BLaER1 treated with 17β-estradiol and CSF1 and Interleukin-3, amounts not matched to agents 10 nM and 100 nM (cell line): ENCODE results near the gene STIMATE.

Experiments
- H3K27ac ChIP-seq, 11 experiments: shearing (Covaris generic); formaldehyde crosslinking; 2 replicates each; pipeline ENCODE4 v1.8.1; 2022
- H3K27me3 ChIP-seq, 11 experiments: shearing (Covaris generic); formaldehyde crosslinking; 2 replicates each; pipeline ENCODE4 v1.8.1; 2022
- H3K36me3 ChIP-seq, 11 experiments: shearing (Covaris generic); formaldehyde crosslinking; 2 replicates each; pipeline ENCODE4 v1.8.1; 2022
- H3K4me1 ChIP-seq, 10 experiments: shearing (Covaris generic); formaldehyde crosslinking; 2 replicates each; pipeline ENCODE4 v1.8.1; 2022
- H3K4me2 ChIP-seq, 11 experiments: shearing (Covaris generic); formaldehyde crosslinking; 2 replicates each; pipeline ENCODE4 v1.8.1; 2022
- H3K4me3 ChIP-seq, 10 experiments: shearing (Covaris generic); formaldehyde crosslinking; 2 replicates each; pipeline ENCODE4 v1.8.1; 2022
- H3K9ac ChIP-seq, 11 experiments: shearing (Covaris generic); formaldehyde crosslinking; 2 replicates each; pipeline ENCODE4 v1.8.1; 2022
- H3K9me3 ChIP-seq, 11 experiments: shearing (Covaris generic); formaldehyde crosslinking; replicated peaks in 1 of 11; 2 replicates each; pipeline ENCODE4 v1.8.1; 2022
- H4K20me1 ChIP-seq, 11 experiments: shearing (Covaris generic); formaldehyde crosslinking; 2 replicates each; pipeline ENCODE4 v1.8.1; 2022
- Cebpa-rat ChIP-seq, 11 experiments: shearing (Covaris generic); IDR thresholded peaks; 2 replicates each; pipeline ENCODE4 v1.8.1; 2022

Gene STIMATE

DNA sequence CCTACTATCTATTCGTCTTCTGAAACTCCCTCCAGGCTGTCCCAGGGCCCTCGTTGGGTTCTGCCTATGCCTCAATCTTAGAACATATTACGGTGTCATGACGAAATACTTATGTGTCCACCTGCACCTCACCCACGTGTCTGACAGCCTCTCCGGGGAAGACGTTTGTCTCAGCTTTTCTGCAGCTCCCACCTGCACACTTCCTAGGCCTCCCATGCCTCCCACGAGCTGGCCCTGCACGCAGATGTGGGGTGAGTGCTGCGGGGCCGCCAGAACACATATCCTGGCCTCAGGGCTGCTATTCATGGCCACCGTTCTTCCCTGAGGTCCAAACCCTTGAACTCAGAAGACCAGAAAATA, 55.4 kb downstream of the STIMATE start:
- Histone ChIP-seq H3K4me1 (peaks cover 75 to 100% (median 100%) of the 10 kb centered on the region in 10 experiments), H3K36me3 (peaks cover 6 to 22% (median 10%) of the 10 kb centered on the region in 11 experiments; a peak in 12 of 22 replicates), H4K20me1 (peaks cover 0 to 6% (median 0%) of the 10 kb centered on the region in 11 experiments; a peak in 1 of 22 replicates), H3K9me3 (no peaks in the 10 kb centered on the region), H3K9ac (peak overlapping the region in 3 of 11 experiments; percentile 26 to 59 (median 36); a peak in 6 of 22 replicates), H3K27ac (peak overlapping the region in 9 of 11 experiments; percentile 27 to 85 (median 81); a peak in 18 of 22 replicates), H3K27me3 (no peaks in the 10 kb centered on the region), H3K4me2 (peak overlapping the region; percentile 75 to 97 (median 85)), H3K4me3 (no peak overlapping the region)
- TF ChIP-seq Cebpa-rat (IDR thresholded peaks at IDR 0.05) = no peak

- H3K4me2 ChIP-seq = peak overlapping the region; percentile 75 to 97 (median 85)
- H3K4me3 ChIP-seq = no peak overlapping the region
- peaks cover 6 to 22% (median 12%) of the 10 kb centered on the region in 11 experiments; a peak in 13 of 22 replicates for H3K36me3 ChIP-seq
- H4K20me1 ChIP-seq = peaks cover 0 to 6% (median 0%) of the 10 kb centered on the region in 11 experiments; a peak in 1 of 22 replicates
- H3K9me3 ChIP-seq = no peaks in the 10 kb centered on the region
- peak overlapping the region in 9 of 11 experiments; percentile 1 to 59 (median 34); a peak in 15 of 22 replicates for H3K9ac ChIP-seq
- peaks cover 69 to 100% (median 100%) of the 10 kb centered on the region in 10 experiments for H3K4me1 ChIP-seq
- no peak for TF ChIP-seq Cebpa-rat (IDR thresholded peaks at IDR 0.05)
- H3K27me3 ChIP-seq = no peaks in the 10 kb centered on the region
- peak overlapping the region in 9 of 11 experiments; percentile 27 to 85 (median 81); a peak in 19 of 22 replicates for H3K27ac ChIP-seq
Measured at GRCh38 chr3:52841211-52841980, 56.0 kb downstream of the STIMATE start.

GRCh38 chr3:52839892-52840545, 57.3 kb downstream of the STIMATE start:
- H4K20me1 ChIP-seq = peaks cover 0 to 6% (median 0%) of the 10 kb centered on the region in 11 experiments; a peak in 2 of 22 replicates
- H3K9me3 ChIP-seq = no peaks in the 10 kb centered on the region
- TF ChIP-seq Cebpa-rat (IDR thresholded peaks at IDR 0.05) = no peak
- H3K4me2 ChIP-seq = peak overlapping the region; percentile 72 to 93 (median 85); a peak in 20 of 22 replicates
- no peaks in the 10 kb centered on the region for H3K27me3 ChIP-seq
- no peak overlapping the region for H3K9ac ChIP-seq
- peaks cover 6 to 32% (median 18%) of the 10 kb centered on the region in 11 experiments; a peak in 14 of 22 replicates for H3K36me3 ChIP-seq
- H3K4me3 ChIP-seq = no peak overlapping the region
- peak overlapping the region in 4 of 11 experiments; percentile 10 to 85 (median 82); a peak in 6 of 22 replicates for H3K27ac ChIP-seq
- peaks cover 55 to 100% (median 100%) of the 10 kb centered on the region in 10 experiments for H3K4me1 ChIP-seq

DNA sequence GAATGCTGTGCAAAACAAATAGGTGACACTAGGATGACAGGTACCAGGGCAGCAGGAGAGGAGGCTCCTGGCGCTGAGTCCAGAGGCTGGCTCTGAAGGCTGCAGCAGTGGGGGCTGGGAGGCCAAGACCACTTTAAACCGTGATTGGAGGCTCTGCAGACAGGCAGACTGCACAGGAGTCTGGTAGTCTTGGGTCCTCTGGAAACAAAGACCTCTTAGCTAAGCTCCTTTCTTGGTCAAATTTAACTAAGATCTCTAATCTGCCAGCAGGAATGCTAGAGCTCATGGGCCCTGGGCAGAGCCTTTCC, 58.1 kb downstream of the STIMATE start:
- Histone ChIP-seq H3K9me3 (no peaks in the 10 kb centered on the region), H3K36me3 (peaks cover 6 to 32% (median 18%) of the 10 kb centered on the region in 11 experiments; a peak in 14 of 22 replicates), H3K4me1 (peaks cover 47 to 100% (median 96%) of the 10 kb centered on the region in 10 experiments), H3K27ac (no peak overlapping the region; a peak in 1 of 22 replicates), H4K20me1 (peaks cover 0 to 6% (median 0%) of the 10 kb centered on the region in 11 experiments; a peak in 2 of 22 replicates), H3K4me3 (no peak overlapping the region), H3K4me2 (peak overlapping the region in 10 of 11 experiments; percentile 35 to 93 (median 78); a peak in 18 of 22 replicates), H3K27me3 (no peaks in the 10 kb centered on the region), H3K9ac (peak overlapping the region in 1 of 11 experiments; percentile 36; a peak in 1 of 22 replicates)
- no peak for TF ChIP-seq Cebpa-rat (IDR thresholded peaks at IDR 0.05)

GRCh38 chr3:52838561-52839267, 58.6 kb downstream of the STIMATE start:
- H3K27ac ChIP-seq = peak overlapping the region in 2 of 11 experiments; percentile 8 to 11; a peak in 2 of 22 replicates
- H3K27me3 ChIP-seq = no peaks in the 10 kb centered on the region
- H3K4me1 ChIP-seq = peaks cover 42 to 100% (median 93%) of the 10 kb centered on the region in 10 experiments
- peak overlapping the region in 10 of 11 experiments; percentile 35 to 93 (median 78); a peak in 20 of 22 replicates for H3K4me2 ChIP-seq
- no peaks in the 10 kb centered on the region for H3K9me3 ChIP-seq
- H3K36me3 ChIP-seq = peaks cover 6 to 32% (median 18%) of the 10 kb centered on the region in 11 experiments; a peak in 14 of 22 replicates
- TF ChIP-seq Cebpa-rat (IDR thresholded peaks at IDR 0.05) = no peak
- peak overlapping the region in 1 of 11 experiments; percentile 36; a peak in 2 of 22 replicates for H3K9ac ChIP-seq
- H4K20me1 ChIP-seq = peaks cover 0 to 6% (median 0%) of the 10 kb centered on the region in 11 experiments; a peak in 2 of 22 replicates
- H3K4me3 ChIP-seq = no peak overlapping the region

- Histone ChIP-seq H3K27ac (peak overlapping the region in 1 of 11 experiments; percentile 2; a peak in 1 of 22 replicates), H3K4me2 (peak overlapping the region; percentile 4 to 93 (median 77); a peak in 19 of 22 replicates), H3K27me3 (no peaks in the 10 kb centered on the region), H3K36me3 (peaks cover 0 to 31% (median 18%) of the 10 kb centered on the region in 11 experiments; a peak in 14 of 22 replicates), H3K9me3 (no peaks in the 10 kb centered on the region), H3K4me3 (no peak overlapping the region), H4K20me1 (peaks cover 0 to 6% (median 0%) of the 10 kb centered on the region in 11 experiments; a peak in 3 of 22 replicates), H3K4me1 (peaks cover 29 to 99% (median 90%) of the 10 kb centered on the region in 10 experiments), H3K9ac (no peak overlapping the region)
- TF ChIP-seq Cebpa-rat (IDR thresholded peaks at IDR 0.05) = no peak
Measured at GRCh38 chr3:52836986-52837385, 60.4 kb downstream of the STIMATE start.

DNA sequence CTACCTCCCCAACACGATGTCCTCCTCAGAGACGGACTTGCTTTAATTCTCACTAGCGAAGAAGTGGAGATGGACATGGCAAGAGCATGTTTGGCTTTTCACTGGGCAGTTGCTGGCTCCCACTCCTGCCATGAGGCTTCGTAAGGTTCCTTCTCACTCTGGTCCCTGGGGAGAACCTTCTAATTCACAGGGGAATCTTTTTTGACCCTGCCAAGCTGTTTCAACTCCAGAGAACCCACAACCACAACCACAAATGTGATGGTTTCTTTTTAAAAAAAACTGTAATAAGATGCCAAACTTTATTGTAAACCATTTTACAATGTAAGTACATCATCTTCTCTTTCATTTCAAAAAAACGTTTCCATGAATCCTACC, 60.9 kb downstream of the STIMATE start:
- H3K9ac ChIP-seq = no peak overlapping the region
- peak overlapping the region in 9 of 11 experiments; percentile 56 to 93 (median 78); a peak in 18 of 22 replicates for H3K4me2 ChIP-seq
- no peaks in the 10 kb centered on the region for H3K9me3 ChIP-seq
- H3K27ac ChIP-seq = no peak overlapping the region
- no peaks in the 10 kb centered on the region for H3K27me3 ChIP-seq
- no peak for TF ChIP-seq Cebpa-rat (IDR thresholded peaks at IDR 0.05)
- no peak overlapping the region for H3K4me3 ChIP-seq
- H3K4me1 ChIP-seq = peaks cover 29 to 99% (median 90%) of the 10 kb centered on the region in 10 experiments
- H4K20me1 ChIP-seq = peaks cover 0 to 6% (median 0%) of the 10 kb centered on the region in 11 experiments; a peak in 4 of 22 replicates
- H3K36me3 ChIP-seq = peaks cover 0 to 31% (median 18%) of the 10 kb centered on the region in 11 experiments; a peak in 14 of 22 replicates
